Smooth muscle cell (in vitro differentiated cells): Measurements from ENCODE around the gene NDUFB8. TPM values are rescaled to one million over a fixed set of nuclear protein-coding genes. Genes with fewer than 3 reads are reported as not detected.

Source experiments
- DNase-seq: peaks from one replicate; lab custom pipeline; 2025; ENCODE audit not compliant: unreplicated experiment; lab: John Stamatoyannopoulos, UW
- H2AFZ ChIP-seq: fragments of 200-600 bp; sonication (generic); 2 replicates; pipeline ENCODE4 v1.6.0; 2016; ENCODE audit warnings: antibody characterized with exemption, low read depth, mild to moderate bottlenecking
- H3F3A ChIP-seq: fragments of 200-600 bp; sonication (generic); 2 replicates; pipeline ENCODE4 v1.6.0; 2017; ENCODE audit warnings: antibody characterized with exemption, low read depth
- H3K27ac ChIP-seq: fragments of 200-600 bp; sonication (generic); 2 replicates; pipeline ENCODE4 v1.5.1; 2016; ENCODE audit warnings: low read depth, mild to moderate bottlenecking
- H3K27me3 ChIP-seq: fragments of 200-600 bp; sonication (generic); 2 replicates; pipeline ENCODE4 v1.6.1; 2016; ENCODE audit warnings: low read depth, mild to moderate bottlenecking
- H3K36me3 ChIP-seq: fragments of 200-600 bp; sonication (generic); 2 replicates; pipeline ENCODE4 v1.5.1; 2016; ENCODE audit warnings: low read depth
- H3K4me1 ChIP-seq: fragments of 200-600 bp; sonication (generic); 2 replicates; pipeline ENCODE4 v1.5.1; 2016; ENCODE audit warnings: low read depth
- H3K4me2 ChIP-seq: fragments of 200-600 bp; sonication (generic); 2 replicates; pipeline ENCODE4 v1.6.0; 2016; ENCODE audit warnings: mild to moderate bottlenecking
- H3K4me3 ChIP-seq: fragments of 200-600 bp; sonication (generic); 2 replicates; pipeline ENCODE4 v1.5.1; 2016; ENCODE audit warnings: mild to moderate bottlenecking
- H3K79me2 ChIP-seq: fragments of 200-600 bp; sonication (generic); 2 replicates; pipeline ENCODE4 v1.6.0; 2016; ENCODE audit warnings: low read depth, mild to moderate bottlenecking
- H3K9ac ChIP-seq: fragments of 200-600 bp; sonication (generic); 2 replicates; pipeline ENCODE4 v1.6.0; 2016; ENCODE audit warnings: low read depth
- H3K9me3 ChIP-seq: fragments of 200-600 bp; sonication (generic); replicated peaks from 2 replicates; pipeline ENCODE4 v1.5.1; 2016; ENCODE audit warnings: low read depth
- H4K20me1 ChIP-seq: fragments of 200-600 bp; sonication (generic); 2 replicates; pipeline ENCODE4 v1.6.0; 2016; ENCODE audit warnings: low read depth
- WGBS: methylation state at CpG from one replicate; pipeline ENCODE4 v1.1.7; 2016; ENCODE audit warnings: low lambda C conversion rate; 5-methylcytosine and 5-hydroxymethylcytosine counted together
- polyA plus RNA-seq: library from polyadenylated mRNA; unstranded; fragments of >200 nt; fragmentation: Nextera tagmentation; extraction: Ambion mirVana; gene quantifications from 2 replicates; pipeline ENCODE4 v1.2.1, GENCODE V29; 2016
- total RNA-seq: library from RNA; depleted of rRNA; stranded (reverse); fragments of >200 nt; gene quantifications from 2 replicates; pipeline ENCODE4 v1.2.3, GENCODE V29; 2014
- TF ChIP-seq, protein P1 (sequence below): fragments of 200-600 bp; sonication (generic); IDR thresholded peaks from 2 replicates; pipeline ENCODE4 v1.5.1; 2017; ENCODE audit warnings: borderline replicate concordance, mild to moderate bottlenecking, antibody characterized with exemption; ENCODE audit not compliant: insufficient read depth, poor library complexity, severe bottlenecking

Gene NDUFB8
- total and polyA plus RNA-seq, 2 experiments from 2014 or later, result 128 to 430 TPM

GRCh38 chr10:100477970-100478369 is 51.7 kb downstream of the NDUFB8 start:
- H3K4me3 ChIP-seq, result no peak overlapping the region
- H3K36me3 ChIP-seq, result no peaks in the 10 kb centered on the region
- no peaks in the 10 kb centered on the region for H3K9me3 ChIP-seq
- no peak overlapping the region for H3K9ac ChIP-seq
- TF ChIP-seq, protein P1, sequence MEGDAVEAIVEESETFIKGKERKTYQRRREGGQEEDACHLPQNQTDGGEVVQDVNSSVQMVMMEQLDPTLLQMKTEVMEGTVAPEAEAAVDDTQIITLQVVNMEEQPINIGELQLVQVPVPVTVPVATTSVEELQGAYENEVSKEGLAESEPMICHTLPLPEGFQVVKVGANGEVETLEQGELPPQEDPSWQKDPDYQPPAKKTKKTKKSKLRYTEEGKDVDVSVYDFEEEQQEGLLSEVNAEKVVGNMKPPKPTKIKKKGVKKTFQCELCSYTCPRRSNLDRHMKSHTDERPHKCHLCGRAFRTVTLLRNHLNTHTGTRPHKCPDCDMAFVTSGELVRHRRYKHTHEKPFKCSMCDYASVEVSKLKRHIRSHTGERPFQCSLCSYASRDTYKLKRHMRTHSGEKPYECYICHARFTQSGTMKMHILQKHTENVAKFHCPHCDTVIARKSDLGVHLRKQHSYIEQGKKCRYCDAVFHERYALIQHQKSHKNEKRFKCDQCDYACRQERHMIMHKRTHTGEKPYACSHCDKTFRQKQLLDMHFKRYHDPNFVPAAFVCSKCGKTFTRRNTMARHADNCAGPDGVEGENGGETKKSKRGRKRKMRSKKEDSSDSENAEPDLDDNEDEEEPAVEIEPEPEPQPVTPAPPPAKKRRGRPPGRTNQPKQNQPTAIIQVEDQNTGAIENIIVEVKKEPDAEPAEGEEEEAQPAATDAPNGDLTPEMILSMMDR, result no peak
- H3K27ac ChIP-seq, result no peak overlapping the region
- H4K20me1 ChIP-seq, result no peaks in the 10 kb centered on the region
- no peaks in the 10 kb centered on the region for H3F3A ChIP-seq
- no peak for DNase-seq
- no peaks in the 10 kb centered on the region for H3K79me2 ChIP-seq
- H3K4me2 ChIP-seq, result no peak overlapping the region
- no peak overlapping the region for H2AFZ ChIP-seq
- WGBS, result 54% methylated on average over 5 of the region's 5 CpGs
- peaks cover 8% of the 10 kb centered on the region for H3K4me1 ChIP-seq
- peaks cover 71% of the 10 kb centered on the region for H3K27me3 ChIP-seq

Other genes starting within 250 kb of the NDUFB8 start
- gene BLOC1S2, start 243.2 kb downstream of the NDUFB8 start, total RNA-seq, result 67.2 and 82.1 TPM in 2 replicates
- 62.0 and 93.2 TPM in 2 replicates for gene BLOC1S2, start 243.2 kb downstream of the NDUFB8 start, polyA plus RNA-seq
- not detected in 2 replicates for gene PKD2L1, start 199.6 kb downstream of the NDUFB8 start, total RNA-seq
- not detected in 2 replicates for gene PKD2L1, start 199.6 kb downstream of the NDUFB8 start, polyA plus RNA-seq
- gene SCD, start 182.6 kb downstream of the NDUFB8 start, total RNA-seq, result 306 and 316 TPM in 2 replicates
- 157 and 183 TPM in 2 replicates for gene SCD, start 182.6 kb downstream of the NDUFB8 start, polyA plus RNA-seq
- gene WNT8B, start 66.9 kb downstream of the NDUFB8 start, total RNA-seq, result not detected in 2 replicates
- not detected in 2 replicates for gene WNT8B, start 66.9 kb downstream of the NDUFB8 start, polyA plus RNA-seq
- 2.3 and 4.5 TPM in 2 replicates for gene SEC31B, start 10.0 kb downstream of the NDUFB8 start, total RNA-seq
- 6.3 and 8.5 TPM in 2 replicates for gene SEC31B, start 10.0 kb downstream of the NDUFB8 start, polyA plus RNA-seq
- 12.4 and 22.7 TPM in 2 replicates for gene HIF1AN, start 6.1 kb upstream of the NDUFB8 start, total RNA-seq
- gene HIF1AN, start 6.1 kb upstream of the NDUFB8 start, polyA plus RNA-seq, result 28.1 and 31.6 TPM in 2 replicates
- gene PAX2, start 215.7 kb upstream of the NDUFB8 start, total RNA-seq, result not detected in 2 replicates
- not detected in 2 replicates for gene PAX2, start 215.7 kb upstream of the NDUFB8 start, polyA plus RNA-seq